Neural crest cell (in vitro differentiated cells): Measurements from ENCODE around the gene GALNT17. TPM values are rescaled to one million over a fixed set of nuclear protein-coding genes. Genes with fewer than 3 reads are reported as not detected.

Experiments used
- DNase-seq: peaks from one replicate; pipeline ENCODE4 v3.0.0; 2021; ENCODE audit warnings: low read depth, mixed read lengths, low spot score
- H3K27ac Mint-ChIP-seq: one replicate; pipeline ENCODE4 v1.8.0; 2021; ENCODE audit warnings: mild to moderate bottlenecking, mixed read lengths; ENCODE audit not compliant: unreplicated experiment
- H3K27me3 Mint-ChIP-seq: 2 replicates; pipeline ENCODE4 v1.8.0; 2021; ENCODE audit warnings: low read depth, mild to moderate bottlenecking, mixed read lengths
- H3K36me3 Mint-ChIP-seq: 2 replicates; pipeline ENCODE4 v1.8.0; 2021; ENCODE audit warnings: low read depth, mild to moderate bottlenecking, mixed read lengths
- H3K4me1 Mint-ChIP-seq: 2 replicates; pipeline ENCODE4 v1.8.0; 2021; ENCODE audit warnings: mixed read lengths
- H3K4me3 Mint-ChIP-seq: one replicate; pipeline ENCODE4 v1.8.0; 2021; ENCODE audit warnings: mild to moderate bottlenecking, mixed read lengths
- H3K9me3 Mint-ChIP-seq: 2 replicates; pipeline ENCODE4 v1.8.0; 2021; ENCODE audit warnings: mixed read lengths
- total RNA-seq: library from RNA; stranded (reverse); gene quantifications from 2 replicates; pipeline ENCODE4 v1.2.1, GENCODE V29; 2021
- TF ChIP-seq, protein P1 (sequence below): fragments of 200-600 bp; sonication (generic); conservative IDR thresholded peaks from 2 replicates; pipeline ENCODE4 v1.5.0; 2021; ENCODE audit warnings: antibody characterized with exemption, mild to moderate bottlenecking

GALNT17 gene
- total RNA-seq, 1 donor from 2014 or later = 11.0 TPM

DNA sequence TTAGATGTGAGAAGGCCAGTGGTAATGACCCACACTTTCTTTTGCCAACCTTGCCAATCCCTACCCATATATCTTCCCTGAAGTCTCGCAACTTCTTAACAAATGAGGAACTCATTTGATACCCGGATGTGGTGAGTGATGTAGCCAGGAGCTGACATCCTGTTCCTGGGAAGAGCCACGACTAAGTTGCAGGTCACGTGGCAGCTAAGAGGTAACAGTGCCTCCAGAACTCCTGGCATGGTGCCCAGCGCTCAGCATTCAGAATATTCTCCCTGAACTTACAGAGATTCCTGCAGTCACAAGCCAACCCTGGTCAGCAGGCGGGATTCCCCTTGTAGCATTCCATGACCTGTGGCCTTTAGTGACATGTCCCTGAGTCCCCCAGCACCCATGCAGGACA lies 282.5 kb downstream of the GALNT17 start:
- Mint-ChIP-seq H3K27ac (no peak overlapping the region), H3K4me1 (no peaks in the 10 kb centered on the region)
- no peak for DNase-seq

DNA sequence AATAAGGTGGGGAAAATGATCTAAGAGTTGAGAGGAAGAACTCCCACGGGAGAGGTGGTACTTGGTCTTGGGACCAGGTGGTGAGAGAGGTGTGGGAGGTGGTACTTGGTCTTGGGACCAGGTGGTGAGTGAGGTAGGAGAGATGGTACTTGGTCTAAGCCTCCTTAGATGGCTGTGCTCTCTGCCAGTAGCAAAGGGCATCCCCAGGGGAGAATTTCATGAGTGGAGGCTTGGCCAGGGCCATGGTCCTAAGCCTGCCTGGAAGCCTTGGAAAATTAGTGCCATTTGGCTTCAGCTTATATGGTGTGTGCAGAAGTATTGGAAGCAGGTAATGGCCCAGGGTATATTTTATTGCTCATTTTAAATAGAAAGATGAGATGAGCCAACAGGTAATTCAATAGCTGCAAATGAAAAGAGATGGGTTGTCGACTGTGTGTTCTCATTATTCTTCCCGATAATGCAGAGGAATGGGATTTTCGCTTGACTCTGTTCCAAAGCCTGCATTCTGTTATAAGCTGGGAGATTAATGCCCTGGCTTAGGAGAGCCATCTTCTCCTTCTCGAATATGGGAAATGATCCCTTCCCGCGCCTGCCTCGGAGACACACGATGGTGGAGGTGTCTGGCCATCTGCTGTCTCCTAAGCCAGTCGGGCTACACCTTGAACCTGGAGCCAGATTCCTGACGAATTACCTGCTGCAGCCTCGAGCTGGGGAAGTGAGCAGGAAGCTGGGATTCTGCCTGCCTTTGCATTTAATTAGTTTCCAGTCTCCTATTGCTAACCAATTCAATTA lies 287.8 kb downstream of the GALNT17 start:
- no peaks in the 10 kb centered on the region for H3K9me3 Mint-ChIP-seq
- TF ChIP-seq, protein P1, sequence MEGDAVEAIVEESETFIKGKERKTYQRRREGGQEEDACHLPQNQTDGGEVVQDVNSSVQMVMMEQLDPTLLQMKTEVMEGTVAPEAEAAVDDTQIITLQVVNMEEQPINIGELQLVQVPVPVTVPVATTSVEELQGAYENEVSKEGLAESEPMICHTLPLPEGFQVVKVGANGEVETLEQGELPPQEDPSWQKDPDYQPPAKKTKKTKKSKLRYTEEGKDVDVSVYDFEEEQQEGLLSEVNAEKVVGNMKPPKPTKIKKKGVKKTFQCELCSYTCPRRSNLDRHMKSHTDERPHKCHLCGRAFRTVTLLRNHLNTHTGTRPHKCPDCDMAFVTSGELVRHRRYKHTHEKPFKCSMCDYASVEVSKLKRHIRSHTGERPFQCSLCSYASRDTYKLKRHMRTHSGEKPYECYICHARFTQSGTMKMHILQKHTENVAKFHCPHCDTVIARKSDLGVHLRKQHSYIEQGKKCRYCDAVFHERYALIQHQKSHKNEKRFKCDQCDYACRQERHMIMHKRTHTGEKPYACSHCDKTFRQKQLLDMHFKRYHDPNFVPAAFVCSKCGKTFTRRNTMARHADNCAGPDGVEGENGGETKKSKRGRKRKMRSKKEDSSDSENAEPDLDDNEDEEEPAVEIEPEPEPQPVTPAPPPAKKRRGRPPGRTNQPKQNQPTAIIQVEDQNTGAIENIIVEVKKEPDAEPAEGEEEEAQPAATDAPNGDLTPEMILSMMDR = no peak
- H3K27me3 Mint-ChIP-seq = no peaks in the 10 kb centered on the region
- peak overlapping the region; percentile 3 for H3K27ac Mint-ChIP-seq
- no peaks in the 10 kb centered on the region for H3K4me1 Mint-ChIP-seq
- no peak for DNase-seq
- H3K4me3 Mint-ChIP-seq = peak overlapping the region; percentile 12
- H3K36me3 Mint-ChIP-seq = peaks cover 17% of the 10 kb centered on the region

More for the DNA sequence above, 282.5 kb downstream of the GALNT17 start:
- Mint-ChIP-seq H3K4me3 (no peak overlapping the region), H3K9me3 (peaks cover 8% of the 10 kb centered on the region), H3K27me3 (no peaks in the 10 kb centered on the region), H3K36me3 (peaks cover 15% of the 10 kb centered on the region)
- TF ChIP-seq, protein P1 = no peak

DNA sequence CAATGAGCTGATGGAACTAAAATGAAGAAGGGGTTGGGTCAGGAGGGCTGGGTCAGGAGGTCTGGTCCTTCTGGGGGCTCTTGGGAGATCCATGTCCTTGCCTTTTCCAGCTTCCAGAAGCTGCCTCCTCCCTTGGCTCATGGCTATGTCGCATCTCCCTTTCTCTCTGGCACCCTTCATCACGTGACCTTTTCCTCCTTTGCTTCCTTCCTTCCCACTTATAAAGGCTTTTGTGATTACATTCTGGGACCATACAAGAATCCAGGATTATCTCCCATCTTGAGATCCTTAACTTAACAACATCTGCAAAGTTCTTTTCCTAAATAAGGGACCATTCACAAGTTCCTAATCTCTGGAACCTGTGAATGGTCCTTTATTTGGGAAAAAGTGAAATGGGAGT lies 290.2 kb downstream of the GALNT17 start:
- peaks cover 15% of the 10 kb centered on the region for H3K36me3 Mint-ChIP-seq

DNA sequence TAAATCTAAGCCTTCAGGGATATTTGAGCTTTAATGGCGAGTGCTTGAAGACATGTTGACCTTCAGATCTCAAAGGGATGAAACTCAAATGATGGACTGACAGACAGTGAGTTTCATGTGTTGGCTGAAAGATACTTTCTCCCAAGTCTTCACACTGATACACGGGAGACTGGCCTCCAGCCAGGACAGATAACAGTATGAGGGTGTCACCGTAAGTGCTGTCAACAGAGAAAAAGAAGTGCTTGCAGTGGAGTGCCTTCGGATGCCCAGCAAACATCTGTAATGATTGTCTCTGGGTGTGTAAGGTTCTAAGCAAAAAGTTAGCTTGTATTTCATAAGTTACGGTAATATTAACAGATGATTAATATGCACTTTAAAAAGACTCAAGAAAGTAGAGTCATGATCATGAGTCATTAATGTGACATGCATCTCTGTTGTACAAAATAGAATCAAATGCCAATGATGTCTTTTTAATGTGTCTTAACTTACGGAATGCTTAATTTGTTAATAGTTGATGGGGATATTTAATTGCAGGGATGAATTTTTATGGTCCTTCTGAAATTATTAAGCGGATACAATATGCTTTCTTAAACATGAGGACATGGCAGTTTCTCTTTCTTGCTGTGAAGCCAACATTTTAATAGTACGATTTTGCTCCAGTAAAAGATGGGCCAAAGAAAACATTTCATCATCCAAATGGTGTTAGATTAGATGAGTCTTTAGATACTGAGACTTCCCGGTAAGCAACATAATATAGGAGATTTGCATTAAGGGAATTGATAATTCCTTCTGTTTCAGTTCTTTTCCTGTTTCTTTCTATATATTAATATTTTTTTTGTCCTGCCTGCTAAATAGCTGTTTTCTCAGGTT lies 292.5 kb downstream of the GALNT17 start:
- H3K36me3 Mint-ChIP-seq = peaks cover 11% of the 10 kb centered on the region
- H3K27me3 Mint-ChIP-seq = peaks cover 5% of the 10 kb centered on the region
- H3K27ac Mint-ChIP-seq = no peak overlapping the region
- H3K4me3 Mint-ChIP-seq = no peak overlapping the region
- no peak for DNase-seq
- TF ChIP-seq, protein P1 = no peak
- peaks cover 6% of the 10 kb centered on the region for H3K9me3 Mint-ChIP-seq
- peaks cover 28% of the 10 kb centered on the region for H3K4me1 Mint-ChIP-seq

More for the DNA sequence above, 290.2 kb downstream of the GALNT17 start:
- Mint-ChIP-seq H3K27ac (no peak overlapping the region), H3K9me3 (peaks cover 2% of the 10 kb centered on the region), H3K4me3 (no peak overlapping the region), H3K27me3 (no peaks in the 10 kb centered on the region), H3K4me1 (peaks cover 10% of the 10 kb centered on the region)
- DNase-seq = no peak
- TF ChIP-seq, protein P1 = no peak

DNA sequence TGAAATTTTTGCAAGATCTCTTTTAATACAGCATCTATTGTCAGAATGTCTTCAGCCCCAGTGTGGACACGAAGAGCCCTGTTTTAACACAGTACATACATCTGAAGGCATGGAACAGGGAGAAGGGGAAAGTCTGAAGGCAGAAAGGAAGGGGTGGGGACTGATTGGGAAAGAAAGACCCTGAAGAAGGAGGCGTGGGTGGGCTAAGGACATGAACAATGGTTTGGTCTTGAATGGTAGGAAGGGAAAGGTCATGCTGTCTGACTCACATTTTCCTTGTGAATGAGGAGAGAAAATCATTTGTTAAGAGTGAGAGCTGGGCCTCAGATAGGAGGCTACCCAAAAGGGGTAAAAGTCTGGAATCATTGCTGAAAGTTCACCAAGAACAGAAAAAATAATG lies 297.1 kb downstream of the GALNT17 start:
- peaks cover 6% of the 10 kb centered on the region for H3K9me3 Mint-ChIP-seq
- peak overlapping the region; percentile 1 for H3K4me3 Mint-ChIP-seq
- TF ChIP-seq, protein P1 = no peak
- H3K4me1 Mint-ChIP-seq = peaks cover 37% of the 10 kb centered on the region
- H3K27ac Mint-ChIP-seq = peak overlapping the region; percentile 81
- peak; percentile 12 for DNase-seq
- peaks cover 4% of the 10 kb centered on the region for H3K36me3 Mint-ChIP-seq
- H3K27me3 Mint-ChIP-seq = peaks cover 9% of the 10 kb centered on the region
